GM12892 (cell line): ENCODE results near the gene PLRG1.

Experiments used
- POLR2A ChIP-seq: IDR thresholded peaks from 2 replicates; pipeline ENCODE4 v1.6.1; 2011; ENCODE audit warnings: low read depth, low read length, control low read depth
- POLR2AphosphoS5 ChIP-seq: IDR thresholded peaks from 2 replicates; pipeline ENCODE4 v1.6.1; 2011; ENCODE audit warnings: low read depth, low read length, control low read depth

GRCh38 chr4:154597798-154598774, 47.9 kb upstream of the PLRG1 start:
- TF ChIP-seq POLR2A (no peak), POLR2AphosphoS5 (no peak)
